ENCODE results near the gene BUB1B. TPM values are rescaled to one million over a fixed set of nuclear protein-coding genes. Genes with fewer than 3 reads are reported as not detected.

BUB1B gene
- polyA plus RNA-seq, 1 donor from 2014 or later, result 50.0 TPM

GRCh38 chr15:40149339-40149738 lies 11.5 kb upstream of the BUB1B start:
- TF ChIP-seq CTCF (IDR thresholded peaks at IDR 0.05; ENCODE audit: poor library complexity, severe bottlenecking), result no peak
- no peak for TF ChIP-seq SMC3 (conservative IDR thresholded peaks at IDR 0.05; ENCODE audit: poor library complexity)
- TF ChIP-seq MXI1 (conservative IDR thresholded peaks at IDR 0.05; ENCODE audit: poor library complexity, severe bottlenecking), result no peak
- TF ChIP-seq, protein P1, sequence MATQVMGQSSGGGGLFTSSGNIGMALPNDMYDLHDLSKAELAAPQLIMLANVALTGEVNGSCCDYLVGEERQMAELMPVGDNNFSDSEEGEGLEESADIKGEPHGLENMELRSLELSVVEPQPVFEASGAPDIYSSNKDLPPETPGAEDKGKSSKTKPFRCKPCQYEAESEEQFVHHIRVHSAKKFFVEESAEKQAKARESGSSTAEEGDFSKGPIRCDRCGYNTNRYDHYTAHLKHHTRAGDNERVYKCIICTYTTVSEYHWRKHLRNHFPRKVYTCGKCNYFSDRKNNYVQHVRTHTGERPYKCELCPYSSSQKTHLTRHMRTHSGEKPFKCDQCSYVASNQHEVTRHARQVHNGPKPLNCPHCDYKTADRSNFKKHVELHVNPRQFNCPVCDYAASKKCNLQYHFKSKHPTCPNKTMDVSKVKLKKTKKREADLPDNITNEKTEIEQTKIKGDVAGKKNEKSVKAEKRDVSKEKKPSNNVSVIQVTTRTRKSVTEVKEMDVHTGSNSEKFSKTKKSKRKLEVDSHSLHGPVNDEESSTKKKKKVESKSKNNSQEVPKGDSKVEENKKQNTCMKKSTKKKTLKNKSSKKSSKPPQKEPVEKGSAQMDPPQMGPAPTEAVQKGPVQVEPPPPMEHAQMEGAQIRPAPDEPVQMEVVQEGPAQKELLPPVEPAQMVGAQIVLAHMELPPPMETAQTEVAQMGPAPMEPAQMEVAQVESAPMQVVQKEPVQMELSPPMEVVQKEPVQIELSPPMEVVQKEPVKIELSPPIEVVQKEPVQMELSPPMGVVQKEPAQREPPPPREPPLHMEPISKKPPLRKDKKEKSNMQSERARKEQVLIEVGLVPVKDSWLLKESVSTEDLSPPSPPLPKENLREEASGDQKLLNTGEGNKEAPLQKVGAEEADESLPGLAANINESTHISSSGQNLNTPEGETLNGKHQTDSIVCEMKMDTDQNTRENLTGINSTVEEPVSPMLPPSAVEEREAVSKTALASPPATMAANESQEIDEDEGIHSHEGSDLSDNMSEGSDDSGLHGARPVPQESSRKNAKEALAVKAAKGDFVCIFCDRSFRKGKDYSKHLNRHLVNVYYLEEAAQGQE (IDR thresholded peaks at IDR 0.05; ENCODE audit: borderline replicate concordance), result no peak
- no peak for TF ChIP-seq EZH2 (IDR thresholded peaks at IDR 0.05; ENCODE audit: borderline replicate concordance, insufficient read depth, low read length, poor library complexity, severe bottlenecking)
- no peak for TF ChIP-seq RAD21 (conservative IDR thresholded peaks at IDR 0.05)
- TF ChIP-seq EP300 (conservative IDR thresholded peaks at IDR 0.05; ENCODE audit: poor library complexity, severe bottlenecking), result no peak
- no peak for TF ChIP-seq TAF1 (IDR thresholded peaks at IDR 0.05; ENCODE audit: low read depth)
- no peak for TF ChIP-seq POLR2AphosphoS5 (IDR thresholded peaks at IDR 0.05)
- Histone ChIP-seq H3K9me2 (ENCODE audit: insufficient read depth, low read length) (no peaks in the 10 kb centered on the region), H3K79me2 (replicated peaks; ENCODE audit: insufficient read depth, low read length) (no peaks in the 10 kb centered on the region), H3F3A (ENCODE audit: insufficient read depth, low read length, poor library complexity, severe bottlenecking) (no peaks in the 10 kb centered on the region), H2AFZ (ENCODE audit: low read depth, low read length) (no peak overlapping the region), H3K4me3 (ENCODE audit: low read length) (no peak overlapping the region), H3K4me2 (ENCODE audit: low read length) (no peak overlapping the region), H3K36me3 (ENCODE audit: insufficient read depth, low read length) (no peaks in the 10 kb centered on the region), H3K27ac (ENCODE audit: low read length) (no peak overlapping the region), H3K9me3 (ENCODE audit: low read length) (no peaks in the 10 kb centered on the region), H3K27me3 (ENCODE audit: insufficient read depth, low read depth, low read length) (no peaks in the 10 kb centered on the region), H4K20me1 (ENCODE audit: insufficient read depth) (no peaks in the 10 kb centered on the region), H3K9ac (ENCODE audit: low read length) (no peak overlapping the region)

DNA sequence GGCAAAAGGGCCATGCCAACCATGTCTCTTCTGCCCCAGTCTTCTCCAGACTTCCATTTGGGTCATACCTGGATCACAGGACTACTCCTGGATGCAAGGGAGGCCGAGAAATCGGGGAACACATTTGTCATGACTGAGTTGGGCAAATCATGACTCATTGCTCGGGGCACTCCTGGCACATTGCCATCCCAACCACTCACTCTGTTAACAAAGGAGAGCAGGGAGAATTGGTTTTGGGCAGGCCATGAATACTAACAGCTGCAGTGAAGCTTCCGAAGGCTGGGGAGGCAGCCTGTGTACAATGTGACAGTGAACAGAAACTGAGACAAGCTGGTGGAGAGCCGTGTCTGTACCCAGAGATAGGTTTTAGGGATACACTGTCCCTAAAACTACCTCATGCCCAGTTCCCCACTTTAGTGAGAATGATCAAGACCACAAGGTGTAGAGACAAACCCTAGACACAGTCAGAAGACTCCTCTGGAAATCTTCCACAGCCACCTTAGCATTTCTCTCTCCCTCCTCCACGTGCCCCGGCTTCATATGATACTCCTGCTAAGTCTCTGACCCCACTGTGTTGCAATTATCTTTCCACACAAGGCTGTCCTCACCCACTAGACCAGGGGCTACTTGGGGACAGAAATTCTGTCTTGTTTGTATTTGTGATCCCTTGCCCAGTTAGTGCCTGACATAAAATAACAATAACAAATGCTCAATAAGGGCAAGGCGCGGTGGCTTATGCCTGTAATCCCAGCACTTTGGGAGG lies 10.5 kb upstream of the BUB1B start:
- no peak overlapping the region for H3K9ac ChIP-seq (ENCODE audit: low read length)
- TF ChIP-seq RAD21 (conservative IDR thresholded peaks at IDR 0.05), result no peak
- TF ChIP-seq EZH2 (IDR thresholded peaks at IDR 0.05; ENCODE audit: borderline replicate concordance, insufficient read depth, low read length, poor library complexity, severe bottlenecking), result no peak
- no peak overlapping the region for H3K4me3 ChIP-seq (ENCODE audit: low read length)
- H3F3A ChIP-seq (ENCODE audit: insufficient read depth, low read length, poor library complexity, severe bottlenecking), result no peaks in the 10 kb centered on the region
- H3K4me2 ChIP-seq (ENCODE audit: low read length), result no peak overlapping the region
- no peaks in the 10 kb centered on the region for H3K36me3 ChIP-seq (ENCODE audit: insufficient read depth, low read length)
- no peaks in the 10 kb centered on the region for H3K27me3 ChIP-seq (ENCODE audit: insufficient read depth, low read depth, low read length)
- no peak overlapping the region for H2AFZ ChIP-seq (ENCODE audit: low read depth, low read length)
- H3K9me3 ChIP-seq (ENCODE audit: low read length), result no peaks in the 10 kb centered on the region
- no peaks in the 10 kb centered on the region for H3K79me2 ChIP-seq (replicated peaks; ENCODE audit: insufficient read depth, low read length)
- H3K27ac ChIP-seq (ENCODE audit: low read length), result no peak overlapping the region
- H3K9me2 ChIP-seq (ENCODE audit: insufficient read depth, low read length), result no peaks in the 10 kb centered on the region
- H4K20me1 ChIP-seq (ENCODE audit: insufficient read depth), result no peaks in the 10 kb centered on the region
